HG03175 (cell line): ENCODE data around the gene EMP3.
"Not testable (repeated sequence)": the region's sequence is repeated elsewhere in the genome, so short reads cannot be mapped to it uniquely, and the experiment has no call there.

Experiments used
- ATAC-seq: cut with Tn5 transposase; IDR thresholded peaks from one replicate; pipeline ENCODE4 v1.9.1; 2021; ENCODE audit warnings: mild to moderate bottlenecking, moderate library complexity; ENCODE audit not compliant: unreplicated experiment

Gene EMP3

GRCh38 chr19:48315712-48316111, 9.6 kb upstream of the EMP3 start:
- ATAC-seq: no peak

- ATAC-seq: not testable (repeated sequence)
Measured at GRCh38 chr19:48317708-48317960, 7.7 kb upstream of the EMP3 start.

GRCh38 chr19:48318286-48318987, 6.9 kb upstream of the EMP3 start:
- ATAC-seq: no peak

- ATAC-seq: no peak
Measured at GRCh38 chr19:48319647-48320541, 5.5 kb upstream of the EMP3 start.

GRCh38 chr19:48321372-48321621, 4.1 kb upstream of the EMP3 start:
- no peak for ATAC-seq

GRCh38 chr19:48321622-48322591, 3.4 kb upstream of the EMP3 start:
- ATAC-seq: peak; percentile 71

DNA sequence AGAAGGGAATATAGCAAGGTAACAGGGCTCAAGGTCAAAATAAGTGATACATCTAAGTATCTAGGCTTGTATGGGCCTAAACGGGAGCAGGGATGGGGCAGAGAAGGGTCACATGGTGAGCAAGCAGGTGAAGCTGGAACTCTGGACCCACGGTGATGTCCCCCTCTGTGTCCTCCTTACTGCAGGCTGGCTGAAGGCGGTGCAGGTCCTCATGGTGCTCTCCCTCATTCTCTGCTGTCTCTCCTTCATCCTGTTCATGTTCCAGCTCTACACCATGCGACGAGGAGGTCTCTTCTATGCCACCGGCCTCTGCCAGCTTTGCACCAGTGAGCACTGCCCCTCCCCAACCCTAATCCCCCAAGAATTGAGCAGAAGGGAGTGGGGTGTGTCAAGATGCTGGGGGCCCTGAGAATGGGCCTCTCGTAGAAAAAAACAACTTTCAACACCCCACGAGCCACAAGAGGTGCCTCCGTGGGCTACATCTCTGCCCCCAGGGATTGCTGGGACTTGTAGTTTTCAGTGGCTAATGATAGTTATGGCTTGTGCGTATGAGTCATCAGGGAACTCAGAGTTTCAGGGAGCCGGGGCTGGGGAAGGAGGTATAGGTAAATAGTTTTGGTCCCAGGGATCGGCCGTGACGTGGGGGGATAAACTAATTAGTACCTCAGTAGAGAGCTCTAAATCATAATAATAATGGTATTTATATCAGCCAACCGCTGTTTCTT, 4.0 kb downstream of the EMP3 start:
- no peak for ATAC-seq

DNA sequence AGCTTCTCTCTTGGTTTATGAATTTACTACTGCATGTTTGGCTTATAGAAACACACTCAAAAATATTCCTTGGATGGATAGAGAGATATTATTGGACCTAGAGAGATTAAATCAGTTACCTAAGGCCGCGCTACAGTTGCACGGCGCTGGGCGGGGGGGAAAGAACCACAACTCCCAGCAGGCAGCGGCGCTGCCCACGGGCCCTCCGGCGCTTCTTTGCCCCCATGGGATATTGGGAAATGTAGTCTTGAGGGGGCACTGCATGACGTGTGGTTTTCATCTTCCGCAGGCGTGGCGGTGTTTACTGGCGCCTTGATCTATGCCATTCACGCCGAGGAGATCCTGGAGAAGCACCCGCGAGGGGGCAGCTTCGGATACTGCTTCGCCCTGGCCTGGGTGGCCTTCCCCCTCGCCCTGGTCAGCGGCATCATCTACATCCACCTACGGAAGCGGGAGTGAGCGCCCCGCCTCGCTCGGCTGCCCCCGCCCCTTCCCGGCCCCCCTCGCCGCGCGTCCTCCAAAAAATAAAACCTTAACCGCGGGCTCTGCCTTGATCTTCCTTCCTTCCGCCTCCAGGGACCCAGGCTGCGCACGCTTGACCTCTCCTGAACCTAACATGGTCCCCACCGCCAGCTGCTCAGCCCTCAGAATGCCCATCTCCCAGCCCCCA, 4.8 kb downstream of the EMP3 start:
- peak; percentile 32 for ATAC-seq

DNA sequence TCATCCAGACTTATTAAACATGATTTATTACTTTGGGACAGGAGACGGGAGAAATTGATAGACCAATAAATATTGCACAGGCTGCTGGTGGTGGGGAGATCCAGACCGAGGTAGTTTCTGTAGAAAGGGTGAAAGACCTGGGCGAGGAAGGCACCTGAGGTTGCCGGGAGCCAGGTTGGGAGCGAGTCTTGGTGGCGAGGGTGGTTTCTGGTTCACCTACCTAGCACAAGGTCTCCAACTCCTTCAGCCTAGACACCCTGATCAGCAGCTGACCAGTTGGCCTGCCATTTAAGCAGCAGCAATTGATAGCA, 7.0 kb downstream of the EMP3 start:
- no peak for ATAC-seq

DNA sequence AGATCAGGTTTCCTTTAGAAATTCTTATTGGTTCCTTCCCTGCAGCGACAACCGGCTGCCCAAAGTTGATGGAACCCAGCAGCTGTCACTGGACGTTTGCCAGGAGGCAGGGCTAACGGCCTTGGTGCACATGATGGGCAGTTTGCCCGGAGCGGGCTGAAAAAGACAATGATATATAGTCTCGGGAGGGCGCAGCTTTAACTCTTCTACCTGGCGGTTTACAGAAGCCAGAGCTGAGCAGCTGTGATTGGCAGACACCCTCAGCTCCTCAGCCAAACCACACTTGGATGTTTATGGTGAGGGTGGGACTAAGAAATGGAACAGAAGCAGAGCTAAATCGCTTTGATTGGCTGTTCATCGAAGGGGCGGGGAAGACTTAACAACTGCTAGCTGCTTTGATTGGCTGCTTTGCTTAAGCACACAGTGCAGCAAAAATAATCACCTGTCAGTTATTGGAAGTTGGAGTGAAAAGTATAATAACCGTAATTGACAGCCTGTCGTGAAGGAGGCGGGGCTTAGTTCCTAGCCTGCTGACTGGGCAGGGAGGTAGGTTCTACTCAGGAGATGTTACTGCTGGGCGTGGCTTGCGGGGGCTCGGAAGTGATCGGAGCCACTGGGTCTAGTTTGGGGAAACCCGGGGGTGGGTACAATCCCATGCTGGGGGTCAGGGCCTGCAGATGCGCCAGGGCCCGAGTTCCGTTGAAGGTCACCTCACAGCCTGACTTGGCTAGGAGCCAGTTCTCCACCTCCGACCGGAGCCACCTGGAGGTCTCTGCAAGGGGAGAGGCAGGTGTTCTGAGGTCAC, 7.5 kb downstream of the EMP3 start:
- peak; percentile 69 for ATAC-seq

DNA sequence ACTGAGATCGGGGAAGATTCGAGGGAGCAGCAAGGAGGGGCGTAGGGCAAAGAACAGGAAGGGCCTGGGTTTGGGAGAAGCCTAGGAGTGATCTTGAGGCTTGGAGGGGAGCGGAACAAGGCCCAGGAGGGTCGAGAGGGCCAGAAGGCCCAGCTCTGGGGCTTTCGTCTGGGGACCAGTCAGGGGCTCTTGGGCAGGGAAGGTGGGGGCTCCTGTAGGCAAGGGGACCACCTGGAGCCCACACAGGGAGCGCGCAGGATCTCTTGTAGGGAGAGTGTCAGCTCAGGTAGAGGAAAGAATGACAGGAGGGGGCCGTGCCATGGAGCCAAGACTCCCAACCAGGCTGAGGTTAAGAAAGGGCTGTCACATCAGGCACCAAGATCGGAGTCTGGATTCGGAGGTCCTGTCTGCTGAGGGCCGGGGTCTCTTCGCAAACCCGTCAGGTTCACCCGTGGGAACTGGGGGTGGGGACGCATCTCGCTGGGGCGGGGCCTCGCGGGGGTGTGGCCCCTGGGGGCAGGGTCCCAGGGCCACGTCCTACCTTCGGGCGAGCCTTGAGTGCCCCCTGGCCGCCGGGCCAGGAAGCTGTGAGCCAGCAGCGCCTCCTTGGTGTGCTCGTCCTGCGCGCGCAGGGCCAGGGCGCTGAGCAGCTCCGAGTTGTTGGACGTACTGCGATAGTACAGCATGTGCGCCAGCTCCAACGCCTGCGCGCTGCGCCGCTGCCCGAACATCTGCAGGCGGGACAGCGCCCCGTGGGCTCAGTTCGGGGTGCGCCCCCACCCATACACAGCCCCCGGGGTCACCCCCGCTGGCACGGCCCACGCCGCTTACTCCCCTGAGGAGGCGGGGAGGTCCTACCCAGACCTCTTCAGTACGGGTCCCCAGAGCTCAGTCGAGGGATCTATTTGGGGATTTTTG, 8.4 kb downstream of the EMP3 start:
- ATAC-seq: peak; percentile 48

GRCh38 chr19:48338253-48338755, 13.0 kb downstream of the EMP3 start:
- no peak for ATAC-seq

- ATAC-seq: no peak
Measured at GRCh38 chr19:48338802-48339503, 13.6 kb downstream of the EMP3 start.

GRCh38 chr19:48340995-48341394, 15.6 kb downstream of the EMP3 start:
- no peak for ATAC-seq

GRCh38 chr19:48341515-48342413, 16.4 kb downstream of the EMP3 start:
- ATAC-seq: no peak

DNA sequence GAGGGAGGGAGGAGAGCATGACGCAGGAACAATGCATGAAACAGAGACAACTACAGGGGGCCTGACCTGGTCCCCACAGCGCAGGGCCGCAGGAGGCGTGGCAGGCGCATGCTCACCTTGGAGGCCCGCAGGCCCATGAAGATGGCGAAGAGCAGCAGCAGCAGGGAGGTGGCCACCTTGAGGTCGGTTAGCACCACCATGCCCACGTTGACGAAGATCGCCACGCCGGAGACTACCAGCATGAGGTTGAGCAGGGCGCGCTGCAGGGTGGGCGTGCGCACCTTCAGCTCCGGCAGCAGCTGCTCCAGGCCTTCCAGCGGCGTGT, 17.0 kb downstream of the EMP3 start:
- ATAC-seq: no peak
